Measurements from ENCODE around the gene HFM1.
"Not testable (repeated sequence)": the region's sequence is repeated elsewhere in the genome, so short reads cannot be mapped to it uniquely, and the experiment has no call there.

Gene HFM1

GRCh38 chr1:91383456-91383855 lies 21.2 kb downstream of the HFM1 start:
- no peak for DNase-seq (ENCODE audit: extremely low spot score, insufficient read length, low read depth)
- FAIRE-seq, result no peak

- no peak for FAIRE-seq
- no peak for DNase-seq (ENCODE audit: extremely low spot score, insufficient read length, low read depth)
Measured at GRCh38 chr1:91381844-91382243, 22.8 kb downstream of the HFM1 start.

- FAIRE-seq, result no peak
- no peak for DNase-seq (ENCODE audit: extremely low spot score, insufficient read length, low read depth)
Measured at GRCh38 chr1:91374086-91374485, 30.6 kb downstream of the HFM1 start.

- FAIRE-seq; DNase-seq (ENCODE audit: extremely low spot score, insufficient read length, low read depth): not testable (repeated sequence)
Measured at GRCh38 chr1:91372230-91372629, 32.4 kb downstream of the HFM1 start.

- DNase-seq (ENCODE audit: extremely low spot score, insufficient read length, low read depth) (no peak), FAIRE-seq (no peak)
Measured at GRCh38 chr1:91349524-91349923, 55.1 kb downstream of the HFM1 start.

- DNase-seq (ENCODE audit: extremely low spot score, insufficient read length, low read depth) (no peak), FAIRE-seq (no peak)
Measured at GRCh38 chr1:91346824-91347223, 57.8 kb downstream of the HFM1 start.

- DNase-seq (ENCODE audit: extremely low spot score, insufficient read length, low read depth) (no peak), FAIRE-seq (no peak)
Measured at GRCh38 chr1:91345395-91346005, 59.1 kb downstream of the HFM1 start.

GRCh38 chr1:91338501-91338900 lies 66.1 kb downstream of the HFM1 start:
- DNase-seq (ENCODE audit: extremely low spot score, insufficient read length, low read depth) (no peak), FAIRE-seq (no peak)

- no peak for DNase-seq (ENCODE audit: extremely low spot score, insufficient read length, low read depth)
- no peak for FAIRE-seq
Measured at GRCh38 chr1:91335603-91336002, 69.0 kb downstream of the HFM1 start.

GRCh38 chr1:91334856-91335255 lies 69.8 kb downstream of the HFM1 start:
- DNase-seq (ENCODE audit: extremely low spot score, insufficient read length, low read depth), result no peak

GRCh38 chr1:91325456-91325855 lies 79.2 kb downstream of the HFM1 start:
- FAIRE-seq (no peak), DNase-seq (ENCODE audit: extremely low spot score, insufficient read length, low read depth) (no peak)

More at GRCh38 chr1:91334856-91335255, 69.8 kb downstream of the HFM1 start:
- no peak for FAIRE-seq

- DNase-seq (ENCODE audit: extremely low spot score, insufficient read length, low read depth), result no peak
- FAIRE-seq, result no peak
Measured at GRCh38 chr1:91314643-91315042, 90.0 kb downstream of the HFM1 start.

- DNase-seq (ENCODE audit: extremely low spot score, insufficient read length, low read depth) (no peak), FAIRE-seq (no peak)
Measured at GRCh38 chr1:91311672-91312071, 93.0 kb downstream of the HFM1 start.

GRCh38 chr1:91308544-91308943 lies 96.1 kb downstream of the HFM1 start:
- FAIRE-seq (no peak), DNase-seq (ENCODE audit: extremely low spot score, insufficient read length, low read depth) (no peak)

GRCh38 chr1:91307784-91308409 lies 96.7 kb downstream of the HFM1 start:
- DNase-seq (ENCODE audit: extremely low spot score, insufficient read length, low read depth) (no peak), FAIRE-seq (no peak)

GRCh38 chr1:91303165-91303564 lies 101.5 kb downstream of the HFM1 start:
- DNase-seq (ENCODE audit: extremely low spot score, insufficient read length, low read depth) (no peak), FAIRE-seq (no peak)

- FAIRE-seq; DNase-seq (ENCODE audit: extremely low spot score, insufficient read length, low read depth): not testable (repeated sequence)
Measured at GRCh38 chr1:91288843-91289553, 115.6 kb downstream of the HFM1 start.

- not testable (repeated sequence) for FAIRE-seq
Measured at GRCh38 chr1:91286962-91287317, 117.7 kb downstream of the HFM1 start.

GRCh38 chr1:91286259-91286961 lies 118.2 kb downstream of the HFM1 start:
- DNase-seq (ENCODE audit: extremely low spot score, insufficient read length, low read depth); FAIRE-seq: not testable (repeated sequence)

More at GRCh38 chr1:91286962-91287317, 117.7 kb downstream of the HFM1 start:
- not testable (repeated sequence) for DNase-seq (ENCODE audit: extremely low spot score, insufficient read length, low read depth)

GRCh38 chr1:91283421-91283726 lies 121.3 kb downstream of the HFM1 start:
- FAIRE-seq (no peak), DNase-seq (ENCODE audit: extremely low spot score, insufficient read length, low read depth) (no peak)
